ENCODE measurements around the gene ZNF223.

Gene ZNF223

DNA sequence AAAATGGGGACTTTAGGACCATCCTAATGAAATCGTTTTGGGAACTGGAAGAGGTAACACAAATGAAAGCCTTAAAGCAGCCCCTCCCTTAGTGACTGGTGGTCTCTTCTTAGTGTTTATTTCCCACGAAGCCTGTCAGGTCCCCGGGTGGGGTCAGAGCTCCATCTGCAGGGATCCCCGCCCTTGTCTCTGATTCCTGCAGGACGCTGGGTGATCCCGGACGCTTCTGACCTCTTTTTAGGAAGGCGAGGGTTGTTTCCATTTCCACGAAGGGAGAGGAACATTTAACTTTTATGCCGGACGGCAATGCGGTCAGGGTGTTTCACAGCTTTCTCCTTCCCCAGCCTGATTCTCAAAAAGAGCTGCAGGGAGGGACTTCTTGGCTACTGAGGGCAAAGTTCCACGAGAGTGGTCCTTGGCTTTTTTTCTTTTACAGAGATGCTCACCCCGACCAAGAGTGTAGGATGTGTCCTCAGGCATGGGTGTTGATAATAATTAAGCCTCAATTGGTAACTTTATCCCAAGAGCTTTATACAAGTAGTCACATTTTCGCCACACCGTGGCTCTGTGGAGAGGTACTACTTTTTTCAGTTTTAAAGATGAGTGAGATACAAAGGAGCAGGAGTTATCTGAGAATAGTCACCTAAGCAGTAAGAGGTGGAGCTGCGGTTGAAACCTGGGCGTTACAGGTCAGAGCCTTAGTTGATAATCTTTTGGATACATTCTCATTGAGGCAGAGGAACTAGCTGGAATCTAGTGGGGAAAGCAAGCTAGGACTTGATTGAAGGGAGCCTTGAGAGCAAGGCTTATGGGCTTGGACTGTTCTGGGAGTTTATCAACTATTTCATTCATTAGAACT, 20.9 kb downstream of the ZNF223 start:
- Mint-ChIP-seq H3K27me3 (ENCODE audit: low read depth) (no peaks in the 10 kb centered on the region), H3K36me3 (ENCODE audit: low read depth) (peaks cover 61% of the 10 kb centered on the region), H3K4me1 (peaks cover 17% of the 10 kb centered on the region), H3K9me3 (peaks cover 29% of the 10 kb centered on the region), H3K27ac (peak overlapping the region in 1 of 3 experiments; percentile 57), H3K4me3 (peak overlapping the region; percentile 88 to 94 (median 90))
- no peak for TF ChIP-seq CTCF (IDR thresholded peaks at IDR 0.05; ENCODE audit: unreplicated experiment in 3 of 3)

DNA sequence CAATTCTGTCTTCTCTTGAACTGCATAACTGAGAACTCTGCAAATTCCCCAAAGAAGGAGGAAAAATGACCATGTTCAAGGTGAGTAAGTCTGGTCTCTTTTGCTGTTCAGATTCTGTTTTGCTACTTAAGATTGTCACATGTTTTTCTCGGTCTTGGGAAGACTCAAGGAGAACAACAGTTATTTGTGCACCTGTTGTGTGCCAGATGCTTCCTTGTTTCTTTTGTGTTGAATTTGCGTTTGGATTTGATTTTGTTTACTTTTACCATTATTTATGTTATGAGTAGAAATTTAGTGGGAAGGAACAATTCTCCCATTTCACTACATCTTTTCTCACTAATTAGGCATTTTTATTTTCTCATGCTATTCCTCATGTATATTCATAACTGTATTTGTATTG, 24.5 kb downstream of the ZNF223 start:
- Mint-ChIP-seq H3K27ac (no peak overlapping the region), H3K4me3 (no peak overlapping the region), H3K27me3 (ENCODE audit: low read depth) (no peaks in the 10 kb centered on the region), H3K4me1 (peaks cover 15% of the 10 kb centered on the region), H3K9me3 (peaks cover 7% of the 10 kb centered on the region), H3K36me3 (ENCODE audit: low read depth) (peaks cover 56% of the 10 kb centered on the region)
- no peak for TF ChIP-seq CTCF (IDR thresholded peaks at IDR 0.05; ENCODE audit: unreplicated experiment in 3 of 3)

DNA sequence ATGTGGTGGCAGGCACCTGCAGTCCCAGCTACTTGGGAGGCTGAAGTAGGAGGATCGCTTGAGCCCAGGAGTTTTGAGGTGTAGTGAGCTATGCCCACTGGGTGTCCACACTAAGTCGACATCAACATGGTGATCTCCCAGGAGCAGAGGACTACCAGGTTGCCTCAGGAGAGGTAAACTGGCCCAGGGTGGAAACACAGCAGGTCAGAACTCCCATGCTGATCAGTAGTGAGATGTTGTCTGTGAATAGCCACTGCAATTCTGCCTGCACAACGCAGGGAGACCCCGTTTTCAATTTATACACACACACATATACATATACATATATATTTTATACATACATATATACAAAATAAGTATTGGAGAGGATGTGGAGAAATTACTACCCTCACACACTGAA, 40.3 kb downstream of the ZNF223 start:
- Mint-ChIP-seq H3K27ac (no peak overlapping the region), H3K9me3 (no peaks in the 10 kb centered on the region), H3K36me3 (ENCODE audit: low read depth) (peaks cover 24% of the 10 kb centered on the region), H3K4me3 (peak overlapping the region in 1 of 3 experiments; percentile 13), H3K27me3 (ENCODE audit: low read depth) (no peaks in the 10 kb centered on the region), H3K4me1 (peaks cover 14% of the 10 kb centered on the region)
- no peak for TF ChIP-seq CTCF (IDR thresholded peaks at IDR 0.05; ENCODE audit: unreplicated experiment in 3 of 3)

DNA sequence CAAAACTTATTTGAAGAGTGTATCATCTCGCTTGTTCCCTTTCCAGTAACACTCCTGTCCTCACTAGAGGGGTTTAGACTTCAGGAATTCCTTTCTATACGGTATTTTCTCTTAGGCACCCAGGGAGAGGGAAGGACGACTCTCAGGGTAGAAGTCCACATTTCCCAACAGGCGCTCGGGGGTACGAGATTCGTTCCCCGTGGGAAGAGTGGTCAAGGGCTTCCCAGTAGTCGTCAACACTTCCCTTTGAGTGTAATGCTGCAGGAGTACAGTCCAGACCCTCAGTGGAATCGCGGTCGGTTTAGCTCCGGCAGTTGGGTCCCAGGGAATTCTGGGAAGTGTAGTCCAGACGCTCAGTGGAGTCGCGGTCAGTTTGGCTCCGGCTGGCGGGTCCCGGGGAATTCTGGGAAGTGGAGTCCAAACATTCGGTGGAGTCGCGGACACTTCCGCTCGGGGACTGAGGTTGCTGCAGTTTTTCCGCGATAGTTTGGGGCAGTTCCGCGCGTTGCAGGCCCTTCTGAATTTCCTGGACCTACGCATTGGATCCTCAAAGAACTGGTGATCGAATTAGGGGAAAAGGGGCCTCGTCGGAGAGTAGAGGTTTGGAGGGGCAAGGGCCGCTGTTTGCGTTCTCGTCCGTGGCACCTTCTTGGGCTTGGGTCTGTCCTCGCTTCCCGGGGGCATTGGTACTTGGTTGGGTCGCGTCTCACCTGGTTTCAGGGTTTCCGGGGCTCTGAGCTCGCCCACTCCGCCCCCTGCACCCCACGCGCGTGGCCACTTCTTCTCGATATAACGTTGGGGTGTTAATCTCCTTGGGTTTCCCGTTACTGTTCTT, 42.3 kb downstream of the ZNF223 start, which contains the start of gene ZNF224:
TSS of gene ZNF224 (plus strand) at position 431 of the 835 bp plus-strand sequence. CDS start 3,513 bp downstream, outside the sequence.
- no peaks in the 10 kb centered on the region for H3K9me3 Mint-ChIP-seq
- peaks cover 18% of the 10 kb centered on the region for H3K4me1 Mint-ChIP-seq
- peak within 1 kb of the TSS; percentile 97 to 99 (median 99) for H3K4me3 Mint-ChIP-seq

GRCh38 chr19:44107751-44108150, 55.9 kb downstream of the ZNF223 start:
- Mint-ChIP-seq H3K27ac (no peak overlapping the region), H3K4me3 (no peak overlapping the region), H3K36me3 (ENCODE audit: low read depth) (peaks cover 94% of the 10 kb centered on the region), H3K27me3 (ENCODE audit: low read depth) (no peaks in the 10 kb centered on the region), H3K4me1 (peaks cover 6% of the 10 kb centered on the region), H3K9me3 (peaks cover 67% of the 10 kb centered on the region)
- TF ChIP-seq CTCF (IDR thresholded peaks at IDR 0.05; ENCODE audit: unreplicated experiment in 3 of 3) = no peak

More for the DNA sequence above, 42.3 kb downstream of the ZNF223 start, which contains the start of gene ZNF224:
- peaks cover 31% of the 10 kb centered on the region for H3K36me3 Mint-ChIP-seq (ENCODE audit: low read depth)
- no peaks in the 10 kb centered on the region for H3K27me3 Mint-ChIP-seq (ENCODE audit: low read depth)
- TF ChIP-seq CTCF (IDR thresholded peaks at IDR 0.05; ENCODE audit: unreplicated experiment in 3 of 3) = no peak
- peak within 1 kb of the TSS; percentile 96 for H3K27ac Mint-ChIP-seq

Measured in nephron (organoid).